Gastrocnemius medialis (tissue), 4 donors: ENCODE measurements around the gene ATP9A. TPM values are rescaled to one million over a fixed set of nuclear protein-coding genes. Genes with fewer than 3 reads are reported as not detected.
"Not testable (repeated sequence)": the region's sequence is repeated elsewhere in the genome, so short reads cannot be mapped to it uniquely, and the experiment has no call there.

Experiments used
- ATAC-seq, 2 donors: fragments of 150-250 bp; one replicate each; pipeline ENCODE4 v1.9.1; 2016
- DNase-seq, 2 donors: peaks; one replicate each; pipeline ENCODE4 v3.0.0-alpha.2; 2019
- H3K27ac ChIP-seq, 4 donors: fragments of 200-600 bp; sonication (generic); 1 replicate in 1 of 4; 2 replicates in 3 of 4; pipeline ENCODE4 v1.5.1; 2016 to 2018; ENCODE audit warnings: mild to moderate bottlenecking in 2 of 4, moderate library complexity in 1 of 4
- H3K27me3 ChIP-seq, 3 donors: fragments of 200-600 bp; sonication (generic) in 2 of 3; 1 replicate in 1 of 3; 2 replicates in 2 of 3; pipeline versions ENCODE4 v1.5.1 to v1.6.0; 2016 to 2019; ENCODE audit warnings: mild to moderate bottlenecking in 1 of 3, moderate library complexity in 1 of 3
- H3K36me3 ChIP-seq, 2 donors: fragments of 200-600 bp; sonication (generic) in 1 of 2; one replicate each; pipeline ENCODE4 v1.5.1; 2017 to 2018
- H3K4me1 ChIP-seq, 2 donors: fragments of 200-600 bp; sonication (generic) in 1 of 2; one replicate each; pipeline ENCODE4 v1.5.1; 2016 to 2017; ENCODE audit warnings: mild to moderate bottlenecking in 2 of 2
- H3K4me3 ChIP-seq, 4 donors: fragments of 200-600 bp; sonication (generic) in 3 of 4; 1 replicate in 1 of 4; 2 replicates in 3 of 4; pipeline ENCODE4 v1.5.1; 2016 to 2019; ENCODE audit warnings: mild to moderate bottlenecking in 2 of 4
- H3K9me3 ChIP-seq, 3 donors: fragments of 200-600 bp; sonication (generic) in 2 of 3; 1 replicate in 1 of 3; 2 replicates in 2 of 3; pipeline ENCODE4 v1.5.1; 2016 to 2019
- POLR2A ChIP-seq, 2 donors: fragments of 450-650 bp; IDR thresholded peaks; one replicate each; pipeline ENCODE4 v1.6.1; 2017; ENCODE audit warnings: antibody characterized with exemption in 2 of 2, mild to moderate bottlenecking in 2 of 2, moderate library complexity in 2 of 2
- in situ Hi-C, 4 donors: fragments of 200-750 bp; cut with MboI; loops; one replicate each; pipeline versions ENCODE4 v1.15.0 to v1.8.0; 2017; ENCODE audit warnings: low sequenced_read_pairs in 4 of 4
- intact Hi-C: fragments of 100-400 bp; cut with DNase I; formaldehyde crosslinking; loops from one replicate; pipeline ENCODE4 v1.15.1; 2023; ENCODE audit warnings: low total_unique reads
- total RNA-seq, 4 donors: library from RNA; depleted of rRNA; stranded (reverse); fragments of >200 nt; gene quantifications; one replicate each; pipeline versions ENCODE4 v1.1.0 to v1.2.3, GENCODE V29; 2016
- TF ChIP-seq, protein P1 (sequence below), 5 experiments: fragments of 450-650 bp in 3 of 5; fragments of 200-600 bp in 2 of 5; sonication (generic) in 2 of 5; IDR thresholded peaks in 4 of 5; conservative IDR thresholded peaks in 1 of 5; 1 replicate in 4 of 5; 2 replicates in 1 of 5; pipeline ENCODE4 v1.5.1; 2016 to 2019; ENCODE audit warnings: antibody characterized with exemption in 5 of 5, mild to moderate bottlenecking in 3 of 5, moderate library complexity in 3 of 5

Gene ATP9A
- total RNA-seq, 4 donors from 2014 or later = 11.8 to 34.8 (median 20.8) TPM

DNA sequence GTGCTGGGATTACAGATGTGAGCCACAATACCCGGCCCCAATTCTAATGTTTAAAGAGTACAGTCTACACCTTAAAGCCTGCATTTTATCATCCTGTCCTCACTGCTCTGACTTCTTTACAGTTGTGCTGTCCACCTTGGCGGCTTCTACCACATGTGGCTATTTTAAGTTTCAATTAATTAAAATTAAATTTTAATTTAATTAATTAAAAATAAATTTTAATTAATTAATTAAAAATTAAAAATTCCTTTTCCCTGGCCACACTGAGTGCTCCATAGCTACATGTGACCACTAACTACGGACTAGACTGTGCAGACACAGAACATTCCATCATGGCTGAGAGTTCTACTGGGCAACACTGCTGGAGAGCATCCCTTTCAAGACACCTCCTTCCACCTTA is 27.4 kb downstream of the ATP9A start:
- Histone ChIP-seq H3K4me3 (no peak overlapping the region), H3K9me3 (no peaks in the 10 kb centered on the region), H3K4me1 (peaks cover 0 to 3% of the 10 kb centered on the region in 2 donors), H3K36me3 (no peaks in the 10 kb centered on the region), H3K27me3 (no peaks in the 10 kb centered on the region), H3K27ac (no peak overlapping the region)
- no peak for DNase-seq
- TF ChIP-seq, protein P1, sequence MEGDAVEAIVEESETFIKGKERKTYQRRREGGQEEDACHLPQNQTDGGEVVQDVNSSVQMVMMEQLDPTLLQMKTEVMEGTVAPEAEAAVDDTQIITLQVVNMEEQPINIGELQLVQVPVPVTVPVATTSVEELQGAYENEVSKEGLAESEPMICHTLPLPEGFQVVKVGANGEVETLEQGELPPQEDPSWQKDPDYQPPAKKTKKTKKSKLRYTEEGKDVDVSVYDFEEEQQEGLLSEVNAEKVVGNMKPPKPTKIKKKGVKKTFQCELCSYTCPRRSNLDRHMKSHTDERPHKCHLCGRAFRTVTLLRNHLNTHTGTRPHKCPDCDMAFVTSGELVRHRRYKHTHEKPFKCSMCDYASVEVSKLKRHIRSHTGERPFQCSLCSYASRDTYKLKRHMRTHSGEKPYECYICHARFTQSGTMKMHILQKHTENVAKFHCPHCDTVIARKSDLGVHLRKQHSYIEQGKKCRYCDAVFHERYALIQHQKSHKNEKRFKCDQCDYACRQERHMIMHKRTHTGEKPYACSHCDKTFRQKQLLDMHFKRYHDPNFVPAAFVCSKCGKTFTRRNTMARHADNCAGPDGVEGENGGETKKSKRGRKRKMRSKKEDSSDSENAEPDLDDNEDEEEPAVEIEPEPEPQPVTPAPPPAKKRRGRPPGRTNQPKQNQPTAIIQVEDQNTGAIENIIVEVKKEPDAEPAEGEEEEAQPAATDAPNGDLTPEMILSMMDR (IDR thresholded peaks at IDR 0.05 in 4 of 5, conservative IDR thresholded peaks at IDR 0.05 in 1 of 5) = no peak
- TF ChIP-seq POLR2A (IDR thresholded peaks at IDR 0.05) = no peak
- intact Hi-C loops (no loop called here), in situ Hi-C loops (no loop called here)
- ATAC-seq = no peak

DNA sequence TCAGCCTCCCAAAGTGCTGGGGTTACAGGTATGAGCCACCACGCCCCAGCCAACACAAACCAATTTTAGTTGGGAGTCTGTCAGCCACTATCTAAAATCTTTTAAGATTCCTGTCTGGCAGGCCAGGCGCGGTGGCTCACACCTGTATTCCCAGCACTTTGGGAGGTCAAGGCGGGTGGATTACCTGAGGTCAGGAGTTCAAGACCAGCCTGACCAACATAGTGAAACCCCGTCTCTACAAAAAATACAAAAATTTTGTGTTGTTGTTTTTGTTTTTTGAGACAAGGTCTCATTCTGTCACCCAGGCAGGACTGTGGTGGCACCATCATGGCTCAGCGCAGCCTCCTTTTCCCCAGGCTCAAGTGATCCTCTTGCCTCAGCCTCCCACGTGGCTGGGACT is 27.9 kb downstream of the ATP9A start:
- ATAC-seq, H3K9me3 ChIP-seq, H3K27me3 ChIP-seq, H3K4me3 ChIP-seq, H3K36me3 ChIP-seq, H3K4me1 ChIP-seq, DNase-seq, H3K27ac ChIP-seq, intact Hi-C loops, in situ Hi-C loops: not testable (repeated sequence)

DNA sequence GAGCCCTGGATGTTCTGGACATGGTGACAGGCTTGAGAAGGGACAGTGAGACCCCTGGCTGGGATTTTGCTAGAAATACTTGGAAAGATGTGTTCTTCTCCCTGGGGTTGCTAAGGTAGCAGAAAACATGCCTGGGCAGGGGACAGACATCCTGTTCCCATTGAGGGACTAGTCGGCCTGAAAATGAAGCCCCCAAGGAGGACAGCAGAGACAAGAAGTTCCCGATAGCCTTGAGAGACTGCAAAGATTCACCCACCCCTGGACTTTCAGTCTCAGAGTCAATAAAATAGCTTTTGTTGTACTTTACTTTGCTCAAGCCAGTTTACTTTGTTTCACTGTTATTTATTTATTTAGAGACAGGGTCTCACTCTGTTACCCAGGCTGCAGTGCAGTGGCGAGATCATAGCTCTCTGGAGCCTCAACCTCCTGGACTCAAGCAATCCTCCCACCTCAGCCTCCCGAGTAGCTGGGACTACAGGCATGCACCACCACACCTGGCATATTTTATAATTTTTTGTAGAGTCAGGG is 28.4 kb downstream of the ATP9A start:
- in situ Hi-C loops (no loop called here), intact Hi-C loops (no loop called here)
- Histone ChIP-seq H3K4me3 (no peak overlapping the region), H3K9me3 (no peaks in the 10 kb centered on the region), H3K27ac (no peak overlapping the region), H3K27me3 (no peaks in the 10 kb centered on the region), H3K36me3 (no peaks in the 10 kb centered on the region), H3K4me1 (peaks cover 0 to 9% of the 10 kb centered on the region in 2 donors)
- DNase-seq (no peak), ATAC-seq (no peak)
- no peak for TF ChIP-seq POLR2A (IDR thresholded peaks at IDR 0.05)
- TF ChIP-seq, protein P1 (IDR thresholded peaks at IDR 0.05 in 4 of 5, conservative IDR thresholded peaks at IDR 0.05 in 1 of 5) = no peak

- H3K27ac ChIP-seq = no peak overlapping the region
- H3K27me3 ChIP-seq = no peaks in the 10 kb centered on the region
- DNase-seq (no peak), ATAC-seq (no peak)
- no peaks in the 10 kb centered on the region for H3K9me3 ChIP-seq
- no peak overlapping the region for H3K4me3 ChIP-seq
- TF ChIP-seq POLR2A (IDR thresholded peaks at IDR 0.05) = no peak
- TF ChIP-seq, protein P1 (IDR thresholded peaks at IDR 0.05 in 4 of 5, conservative IDR thresholded peaks at IDR 0.05 in 1 of 5) = no peak
- in situ Hi-C loops (no loop called here), intact Hi-C loops (no loop called here)
- no peaks in the 10 kb centered on the region for H3K36me3 ChIP-seq
- peaks cover 0 to 9% of the 10 kb centered on the region in 2 donors for H3K4me1 ChIP-seq
These were observed 29.2 kb downstream of the ATP9A start for GRCh38 chr20:51738877-51739447.

GRCh38 chr20:51738261-51738660 is 29.9 kb downstream of the ATP9A start:
- H3K27me3 ChIP-seq, H3K27ac ChIP-seq, H3K36me3 ChIP-seq, intact Hi-C loops, H3K9me3 ChIP-seq, H3K4me3 ChIP-seq, in situ Hi-C loops, DNase-seq, ATAC-seq: not testable (repeated sequence)
- peaks cover 0 to 10% of the 10 kb centered on the region in 2 donors for H3K4me1 ChIP-seq

- no peak overlapping the region for H3K4me3 ChIP-seq
- DNase-seq (no peak), ATAC-seq (no peak)
- H3K27me3 ChIP-seq = no peaks in the 10 kb centered on the region
- H3K36me3 ChIP-seq = no peaks in the 10 kb centered on the region
- in situ Hi-C loops (no loop called here), intact Hi-C loops (no loop called here)
- H3K27ac ChIP-seq = no peak overlapping the region
- no peaks in the 10 kb centered on the region for H3K9me3 ChIP-seq
- TF ChIP-seq, protein P1 (IDR thresholded peaks at IDR 0.05 in 4 of 5, conservative IDR thresholded peaks at IDR 0.05 in 1 of 5) = no peak
- TF ChIP-seq POLR2A (IDR thresholded peaks at IDR 0.05) = no peak
- peaks cover 8 to 18% of the 10 kb centered on the region in 2 donors for H3K4me1 ChIP-seq
These were observed 31.2 kb downstream of the ATP9A start for GRCh38 chr20:51736947-51737346.
